Fibroblast of mammary gland (primary cell): ENCODE measurements around the gene SRPK1.
"Not testable (repeated sequence)": the region's sequence is repeated elsewhere in the genome, so short reads cannot be mapped to it uniquely, and the experiment has no call there.

Experiments used
- DNase-seq: peaks from one replicate; pipeline ENCODE4 v3.0.0-alpha.2; 2010; ENCODE audit warnings: low read depth
- H3K4me3 ChIP-seq: 2 replicates; pipeline ENCODE4 v1.5.1; 2011; ENCODE audit warnings: low read depth, mild to moderate bottlenecking, low read length, moderate library complexity; ENCODE audit not compliant: control insufficient read depth
- CTCF ChIP-seq: conservative IDR thresholded peaks from 2 replicates; pipeline ENCODE4 v1.5.1; 2011; ENCODE audit warnings: low read depth, low read length, inconsistent platforms; ENCODE audit not compliant: control insufficient read depth, insufficient read depth

SRPK1 gene

GRCh38 chr6:35943390-35943789 is 22.5 kb upstream of the SRPK1 start:
- TF ChIP-seq CTCF, result no peak
- no peak for DNase-seq

GRCh38 chr6:35942355-35942754 is 21.5 kb upstream of the SRPK1 start:
- TF ChIP-seq CTCF, result no peak
- no peak for DNase-seq
- H3K4me3 ChIP-seq, result no peak overlapping the region

More at GRCh38 chr6:35943390-35943789, 22.5 kb upstream of the SRPK1 start:
- H3K4me3 ChIP-seq, result no peak overlapping the region

- DNase-seq, H3K4me3 ChIP-seq: not testable (repeated sequence)
Observed at GRCh38 chr6:35941170-35941569, 20.3 kb upstream of the SRPK1 start.

- not testable (repeated sequence) for DNase-seq, H3K4me3 ChIP-seq
Observed at GRCh38 chr6:35940014-35940413, 19.1 kb upstream of the SRPK1 start.

GRCh38 chr6:35939259-35939658 is 18.4 kb upstream of the SRPK1 start:
- not testable (repeated sequence) for H3K4me3 ChIP-seq, DNase-seq

- no peak for DNase-seq
- H3K4me3 ChIP-seq, result no peak overlapping the region
- no peak for TF ChIP-seq CTCF
Observed at GRCh38 chr6:35936681-35937359, 15.9 kb upstream of the SRPK1 start.

- H3K4me3 ChIP-seq, result no peak overlapping the region
- DNase-seq, result no peak
- TF ChIP-seq CTCF, result no peak
Observed at GRCh38 chr6:35935469-35935868, 14.6 kb upstream of the SRPK1 start.

- DNase-seq, result no peak
Observed at GRCh38 chr6:35933844-35934243, 12.9 kb upstream of the SRPK1 start.

GRCh38 chr6:35931873-35932272 is 11.0 kb upstream of the SRPK1 start:
- not testable (repeated sequence) for DNase-seq

More at GRCh38 chr6:35933844-35934243, 12.9 kb upstream of the SRPK1 start:
- H3K4me3 ChIP-seq, result no peak overlapping the region
- no peak for TF ChIP-seq CTCF

More at GRCh38 chr6:35931873-35932272, 11.0 kb upstream of the SRPK1 start:
- not testable (repeated sequence) for H3K4me3 ChIP-seq
